Transverse colon (tissue), 4 donors: Measurements from ENCODE around the gene CST4. TPM values are rescaled to one million over a fixed set of nuclear protein-coding genes. Genes with fewer than 3 reads are reported as not detected.

Experiments used
- DNase-seq: peaks from one replicate; pipeline ENCODE4 v3.0.0-alpha.2; 2019
- H3K27ac ChIP-seq, 4 donors: fragments of 200-600 bp; sonication (generic); 2 replicates each; pipeline ENCODE4 v1.5.1; 2016 to 2018; ENCODE audit warnings: inconsistent platforms in 4 of 4
- H3K27me3 ChIP-seq: fragments of 200-600 bp; sonication (generic); 2 replicates; pipeline ENCODE4 v1.5.1; 2017; ENCODE audit warnings: inconsistent platforms
- H3K36me3 ChIP-seq, 4 donors: fragments of 200-600 bp; sonication (generic); 2 replicates each; pipeline ENCODE4 v1.5.1; 2017 to 2019; ENCODE audit warnings: inconsistent platforms in 4 of 4
- H3K4me1 ChIP-seq, 4 donors: fragments of 200-600 bp; sonication (generic); 2 replicates each; pipeline ENCODE4 v1.5.1; 2017 to 2020; ENCODE audit warnings: inconsistent platforms in 4 of 4
- H3K4me3 ChIP-seq, 4 donors: fragments of 200-600 bp; sonication (generic); 1 replicate in 1 of 4; 2 replicates in 3 of 4; pipeline versions ENCODE4 v1.5.1 to v1.6.1; 2017 to 2019; ENCODE audit warnings: inconsistent platforms in 4 of 4
- H3K9me3 ChIP-seq, 2 donors: fragments of 200-600 bp; sonication (generic); 2 replicates each; pipeline ENCODE4 v1.5.1; 2017 to 2019; ENCODE audit warnings: inconsistent platforms in 2 of 2
- CTCF ChIP-seq, 5 experiments: fragments of 200-600 bp in 3 of 5; fragments of 450-650 bp in 2 of 5; sonication (generic) in 3 of 5; IDR thresholded peaks; 1 replicate in 2 of 5; 2 replicates in 3 of 5; pipeline ENCODE4 v1.5.1; 2016 to 2017; ENCODE audit warnings: antibody characterized with exemption in 5 of 5, inconsistent platforms in 3 of 5, mild to moderate bottlenecking in 2 of 5, moderate library complexity in 1 of 5
- EP300 ChIP-seq: sonication (generic); formaldehyde crosslinking; IDR thresholded peaks from one replicate; pipeline ENCODE4 v1.6.1; 2017; ENCODE audit warnings: antibody characterized with exemption, low read depth
- POLR2A ChIP-seq: fragments of 450-650 bp; IDR thresholded peaks from one replicate; pipeline ENCODE4 v1.6.1; 2016; ENCODE audit warnings: antibody characterized with exemption, mild to moderate bottlenecking, moderate library complexity
- POLR2AphosphoS5 ChIP-seq, 3 donors: sonication (generic); formaldehyde crosslinking; IDR thresholded peaks; one replicate each; pipeline ENCODE4 v1.6.1; 2016; ENCODE audit warnings: antibody characterized with exemption in 3 of 3
- WGBS, 2 donors: methylation state at CpG; one replicate each; pipeline ENCODE4 v1.1.5; 2018; ENCODE audit warnings: low coverage in 1 of 2; 5-methylcytosine and 5-hydroxymethylcytosine counted together
- in situ Hi-C, 4 donors: fragments of 200-750 bp; cut with MboI; loops; one replicate each; pipeline versions ENCODE4 v1.15.0 to v1.15.1; 2017; ENCODE audit warnings: low sequenced_read_pairs in 3 of 4, low pct_ligation_motif_present in 1 of 4, low pct_unique_long_range_greater_than_20kb in 1 of 4
- intact Hi-C: fragments of 100-400 bp; cut with DNase I; formaldehyde crosslinking; loops from one replicate; pipeline ENCODE4 v1.15.1; 2023; ENCODE audit warnings: low total_unique reads
- total RNA-seq, 4 donors: library from RNA; depleted of rRNA; stranded (reverse); fragments of >200 nt; gene quantifications; one replicate each; pipeline ENCODE4 v1.1.0, GENCODE V29; 2016

The CST4 gene
- total RNA-seq, 4 donors from 2014 or later: not detected

GRCh38 chr20:23649242-23649641, 39.6 kb downstream of the CST4 start:
- no peaks in the 10 kb centered on the region for H3K27me3 ChIP-seq
- 92 to 93% methylated on average over 2 of the region's 2 CpGs for WGBS, 2 donors
- peaks cover 0 to 5% (median 0%) of the 10 kb centered on the region in 4 donors for H3K4me1 ChIP-seq
- no peak for TF ChIP-seq EP300
- TF ChIP-seq POLR2A: no peak
- TF ChIP-seq CTCF (IDR thresholded peaks at IDR 0.05): no peak
- no peak for TF ChIP-seq POLR2AphosphoS5 (IDR thresholded peaks at IDR 0.05)
- no peak overlapping the region for H3K4me3 ChIP-seq
- in situ Hi-C loops (no loop called here), intact Hi-C loops (no loop called here)
- DNase-seq: no peak
- no peak overlapping the region for H3K27ac ChIP-seq
- no peaks in the 10 kb centered on the region for H3K36me3 ChIP-seq
- no peaks in the 10 kb centered on the region for H3K9me3 ChIP-seq

DNA sequence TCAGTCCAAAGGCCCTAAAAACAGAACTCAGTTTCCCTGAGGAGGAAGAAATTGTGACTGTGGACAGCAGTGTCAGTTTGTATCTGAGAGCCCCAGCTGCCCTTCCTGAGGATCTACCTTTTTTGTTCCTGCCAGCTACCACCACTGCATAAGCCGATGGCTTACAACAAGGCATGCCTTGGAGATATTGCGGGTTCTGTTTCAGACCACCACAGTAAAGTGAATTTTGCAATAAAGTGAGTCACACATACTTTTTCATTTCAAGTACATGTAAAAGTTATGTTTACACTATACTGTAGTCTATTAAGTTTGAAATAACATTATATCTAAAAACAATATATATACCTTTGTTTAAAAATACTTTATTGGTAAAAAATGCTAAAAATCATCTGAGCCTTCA, 41.5 kb downstream of the CST4 start:
- Histone ChIP-seq H3K27me3 (no peaks in the 10 kb centered on the region), H3K9me3 (no peaks in the 10 kb centered on the region), H3K4me3 (no peak overlapping the region), H3K36me3 (no peaks in the 10 kb centered on the region), H3K27ac (no peak overlapping the region), H3K4me1 (no peaks in the 10 kb centered on the region)
- intact Hi-C loops: no loop called here
- 85 to 91% methylated on average over 2 of the region's 2 CpGs for WGBS, 2 donors
- in situ Hi-C loops: no loop called here
- TF ChIP-seq CTCF (IDR thresholded peaks at IDR 0.05): no peak
- TF ChIP-seq POLR2A: no peak
- no peak for TF ChIP-seq EP300
- TF ChIP-seq POLR2AphosphoS5 (IDR thresholded peaks at IDR 0.05): no peak
- DNase-seq: no peak

DNA sequence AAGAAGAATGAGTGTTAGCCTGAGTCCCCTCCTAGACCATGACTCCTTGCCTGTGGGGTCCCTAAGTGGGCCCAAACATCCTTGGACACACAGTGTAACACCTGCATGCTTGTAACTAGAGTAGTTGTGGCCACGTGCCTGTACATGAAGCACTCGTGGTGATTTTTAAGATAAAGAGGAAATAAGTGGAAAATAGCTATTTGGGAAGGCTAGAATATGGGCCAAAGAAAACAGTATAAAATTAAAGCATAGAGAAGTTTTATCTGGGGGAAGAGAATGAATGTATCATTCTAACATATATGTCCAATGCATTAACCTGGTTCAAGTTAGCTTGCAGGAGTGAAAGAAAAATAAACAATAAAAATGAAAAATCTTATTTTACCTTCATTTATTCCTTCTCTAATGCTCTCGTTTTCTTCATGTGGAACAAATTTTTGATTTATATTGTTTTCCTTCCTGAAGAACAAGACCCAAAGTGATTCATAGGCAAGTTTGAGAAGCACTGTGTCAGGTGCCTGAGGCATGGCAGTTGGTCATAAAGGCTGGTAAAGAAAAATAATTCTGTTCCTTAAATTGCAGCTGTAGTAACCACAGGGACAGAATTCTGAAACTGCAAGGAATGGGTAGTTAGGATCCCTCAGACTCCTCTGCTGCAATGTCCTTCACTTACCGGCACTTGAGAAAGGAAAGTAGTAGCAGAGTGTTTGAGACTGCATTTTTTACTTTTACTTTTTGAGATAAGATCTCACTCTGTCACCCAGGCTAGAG, 42.5 kb downstream of the CST4 start:
- TF ChIP-seq CTCF (IDR thresholded peaks at IDR 0.05) (no peak), EP300 (no peak), POLR2A (no peak), POLR2AphosphoS5 (IDR thresholded peaks at IDR 0.05) (no peak)
- in situ Hi-C loops: no loop called here
- WGBS, 2 donors: 50 to 62% methylated on average over 4 of the region's 4 CpGs

GRCh38 chr20:23645575-23645974, 43.3 kb downstream of the CST4 start:
- DNase-seq: no peak
- in situ Hi-C loops: no loop called here
- Histone ChIP-seq H3K36me3 (no peaks in the 10 kb centered on the region), H3K9me3 (no peaks in the 10 kb centered on the region), H3K4me1 (peaks cover 0 to 9% (median 2%) of the 10 kb centered on the region in 4 donors), H3K27ac (no peak overlapping the region), H3K4me3 (no peak overlapping the region), H3K27me3 (no peaks in the 10 kb centered on the region)
- TF ChIP-seq POLR2A (no peak), POLR2AphosphoS5 (IDR thresholded peaks at IDR 0.05) (no peak), CTCF (IDR thresholded peaks at IDR 0.05) (no peak), EP300 (no peak)
- intact Hi-C loops: no loop called here
- 88% methylated on average over 1 of the region's 1 CpG; no CpG with 5 or more reads in 1 of the 2 donors for WGBS, 2 donors

More for the DNA sequence above, 42.5 kb downstream of the CST4 start:
- no peaks in the 10 kb centered on the region for H3K27me3 ChIP-seq
- H3K4me1 ChIP-seq: peaks cover 0 to 9% (median 2%) of the 10 kb centered on the region in 4 donors
- no peak for DNase-seq
- no peaks in the 10 kb centered on the region for H3K36me3 ChIP-seq
- intact Hi-C loops: no loop called here
- H3K9me3 ChIP-seq: no peaks in the 10 kb centered on the region
- no peak overlapping the region for H3K4me3 ChIP-seq
- no peak overlapping the region for H3K27ac ChIP-seq
